Uterus (tissue), 2 donors: ENCODE results near the gene LRRC28.

Source experiments
- CTCF ChIP-seq, 4 experiments: fragments of 200-600 bp in 2 of 4; fragments of 450-650 bp in 2 of 4; sonication (generic) in 2 of 4; IDR thresholded peaks; one replicate each; pipeline ENCODE4 v1.5.1; 2016 to 2019; ENCODE audit warnings: antibody characterized with exemption in 4 of 4, mild to moderate bottlenecking in 2 of 4, moderate library complexity in 1 of 4
- POLR2A ChIP-seq, 2 donors: fragments of 450-650 bp; IDR thresholded peaks; one replicate each; pipeline ENCODE4 v1.6.1; 2016; ENCODE audit warnings: antibody characterized with exemption in 2 of 2, mild to moderate bottlenecking in 1 of 2, moderate library complexity in 1 of 2

- TF ChIP-seq CTCF (IDR thresholded peaks at IDR 0.05), result no peak
- TF ChIP-seq POLR2A (IDR thresholded peaks at IDR 0.05), result no peak
Observed at GRCh38 chr15:99345832-99346462, 94.7 kb downstream of the LRRC28 start.
